ENCODE measurements around the gene VPS37D.
"Not testable (repeated sequence)": the region's sequence is repeated elsewhere in the genome, so short reads cannot be mapped to it uniquely, and the experiment has no call there.

VPS37D gene

DNA sequence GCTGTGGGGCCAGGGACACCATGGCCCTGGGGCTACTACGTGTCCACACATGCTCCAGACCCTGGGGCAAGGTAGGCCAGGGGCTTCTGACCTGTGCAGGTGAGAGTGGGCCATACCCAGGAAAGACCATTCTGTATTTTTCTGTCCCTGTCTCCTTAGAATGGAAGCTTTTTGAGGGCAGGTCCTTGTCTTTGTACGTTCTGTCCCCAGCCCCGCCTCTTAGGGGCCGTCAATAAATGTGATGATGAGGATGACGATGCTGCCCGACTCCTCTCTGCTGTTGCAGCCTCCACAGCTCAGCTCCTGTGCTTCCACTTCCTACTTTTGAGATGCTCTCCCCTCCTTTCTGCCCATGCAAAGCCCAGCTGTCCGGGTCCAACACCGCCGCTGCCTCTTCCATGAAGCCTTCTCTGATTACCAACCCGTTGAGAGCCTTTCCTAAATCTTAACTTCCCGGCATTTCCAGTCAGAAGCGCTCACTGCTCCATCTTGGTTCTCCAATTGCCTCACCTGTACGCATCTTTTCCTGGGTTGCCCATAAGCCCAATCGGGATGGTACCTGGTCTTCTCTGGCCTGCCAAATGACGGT lies 4.3 kb downstream of the VPS37D start:
- TF ChIP-seq CTCF (conservative IDR thresholded peaks at IDR 0.05) (no peak), ZFX (IDR thresholded peaks at IDR 0.05) (no peak)
- no peak overlapping the region for H3K27ac ChIP-seq

GRCh38 chr7:73674468-73675124 lies 7.0 kb downstream of the VPS37D start:
- TF ChIP-seq ZFX (IDR thresholded peaks at IDR 0.05), result no peak
- no peak for TF ChIP-seq CTCF (conservative IDR thresholded peaks at IDR 0.05)
- H3K27ac ChIP-seq, result no peak overlapping the region

- H3K27ac ChIP-seq, result not testable (repeated sequence)
These were observed 8.4 kb downstream of the VPS37D start for GRCh38 chr7:73676062-73676461.

DNA sequence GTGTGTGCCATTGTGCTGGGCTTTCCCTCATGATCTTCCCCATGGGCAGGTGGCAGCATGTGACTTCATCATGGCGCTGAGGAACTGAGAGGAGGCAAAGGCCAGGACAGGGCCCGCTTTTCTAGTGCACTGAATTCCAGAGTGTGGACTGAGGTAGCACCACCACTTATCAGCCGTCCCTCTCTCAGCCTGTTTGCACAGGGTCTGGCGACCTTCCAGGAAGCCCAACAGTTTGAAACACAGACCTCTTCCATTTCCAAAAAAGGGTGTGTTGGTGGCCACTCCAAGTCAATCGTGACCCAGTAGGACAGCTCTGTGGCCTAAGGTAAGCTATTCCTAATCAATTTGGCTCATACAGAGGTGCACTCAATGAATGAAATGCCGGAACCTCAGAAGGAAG lies 11.2 kb downstream of the VPS37D start:
- no peak overlapping the region for H3K27ac ChIP-seq
- TF ChIP-seq CTCF (conservative IDR thresholded peaks at IDR 0.05) (no peak), ZFX (IDR thresholded peaks at IDR 0.05) (no peak)

DNA sequence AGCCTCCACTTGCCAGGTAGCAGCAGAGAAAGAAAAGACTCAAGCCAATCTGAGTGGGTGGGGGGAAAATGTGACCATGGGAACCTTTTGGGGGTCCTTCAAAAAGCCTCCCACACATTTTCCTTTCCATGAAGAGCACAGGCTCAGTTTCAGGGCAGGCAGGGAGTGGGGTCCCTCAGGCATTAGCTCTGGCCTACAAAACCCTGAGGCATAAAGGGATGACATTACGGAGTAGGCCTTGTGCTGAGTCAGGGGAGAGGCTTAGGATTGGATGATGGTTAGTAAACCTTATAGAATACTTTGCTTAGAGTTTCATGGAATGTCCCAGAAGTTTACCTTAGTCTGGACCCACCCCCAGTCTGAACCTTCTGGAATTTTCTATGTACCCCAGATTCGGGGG lies 12.1 kb downstream of the VPS37D start:
- no peak overlapping the region for H3K27ac ChIP-seq
- no peak for TF ChIP-seq ZFX (IDR thresholded peaks at IDR 0.05)
- TF ChIP-seq CTCF (conservative IDR thresholded peaks at IDR 0.05), result no peak

GRCh38 chr7:73680501-73680900 lies 12.9 kb downstream of the VPS37D start:
- H3K27ac ChIP-seq, result no peak overlapping the region
- no peak for TF ChIP-seq CTCF (conservative IDR thresholded peaks at IDR 0.05)
- TF ChIP-seq ZFX (IDR thresholded peaks at IDR 0.05), result no peak

GRCh38 chr7:73681031-73681430 lies 13.4 kb downstream of the VPS37D start:
- no peak for TF ChIP-seq CTCF (conservative IDR thresholded peaks at IDR 0.05)
- TF ChIP-seq ZFX (IDR thresholded peaks at IDR 0.05), result no peak
- no peak overlapping the region for H3K27ac ChIP-seq

- no peak for TF ChIP-seq ZFX (IDR thresholded peaks at IDR 0.05)
- TF ChIP-seq CTCF (conservative IDR thresholded peaks at IDR 0.05), result no peak
- H3K27ac ChIP-seq, result peak overlapping the region; percentile 86
These were observed 15.1 kb downstream of the VPS37D start for GRCh38 chr7:73682745-73683055.
